HCT116 (cell line): ENCODE data around the gene ATP8A2. TPM values are rescaled to one million over a fixed set of nuclear protein-coding genes. Genes with fewer than 3 reads are reported as not detected.

Experiments used
- ATAC-seq: fragments of 200-7000 bp; cut with Tn5 transposase; 2 replicates; pipeline ENCODE4 v1.9.1; 2020; ENCODE audit warnings: mild to moderate bottlenecking, moderate library complexity
- BruUV-seq: library from RNA; stranded (reverse); fragments of 400-500 nt; replicated peaks from 2 replicates; lab custom pipeline; 2021; lab: Mats Ljungman, UMichigan
- CTCF ChIA-PET: fragments of 300-600 bp; sonication (Branson Sonifier 250); formaldehyde crosslinking; loops from one replicate; lab custom pipeline; 2021; ENCODE audit warnings: antibody characterized with exemption; lab: Charles Lee
- POLR2A ChIA-PET: fragments of 300-600, 350-600 bp; sonication (Branson Sonifier 250); formaldehyde crosslinking; loops from one replicate; lab custom pipeline; 2021; ENCODE audit warnings: antibody characterized with exemption; lab: Charles Lee
- RAD21 ChIA-PET, 2 experiments: fragments of 300-600 bp; sonication (Branson Sonifier 250); formaldehyde crosslinking; loops; one replicate each; lab custom pipeline; 2023; ENCODE audit warnings: low total read pairs in 2 of 2; ENCODE audit not compliant: uncharacterized antibody in 2 of 2, unreplicated experiment in 2 of 2, low non-redundant PET in 1 of 2; lab: Charles Lee
- DNase-seq: peaks from one replicate; pipeline ENCODE4 v3.0.0-alpha.2; 2010; ENCODE audit warnings: low read depth, low spot score
- H2AFZ ChIP-seq: fragments of 200-600 bp; shearing (Covaris generic), sonication (generic); 2 replicates; pipeline ENCODE4 v1.6.1; 2017; ENCODE audit warnings: low read depth, mixed run types, mixed read lengths, antibody characterized with exemption, low read length; ENCODE audit not compliant: poor library complexity, severe bottlenecking
- H3K27ac ChIP-seq: 2 replicates; pipeline ENCODE4 v1.5.1; 2012; ENCODE audit warnings: low read depth, low read length
- H3K27me3 ChIP-seq: fragments of 200-600 bp; sonication (generic); 2 replicates; pipeline ENCODE4 v1.6.1; 2016; ENCODE audit warnings: mixed run types, low read length, mixed read lengths; ENCODE audit not compliant: insufficient read depth
- H3K36me3 ChIP-seq, 2 experiments: fragments of 200-500 bp in 1 of 2; fragments of 200-600 bp in 1 of 2; sonication (Bioruptor generic) in 1 of 2; sonication (generic) in 1 of 2; 2 replicates each; pipeline versions ENCODE4 v1.5.1 to v1.6.1; 2014 to 2016; ENCODE audit warnings: low read length in 2 of 2, inconsistent platforms in 1 of 2, mixed read lengths in 1 of 2, mixed run types in 1 of 2; ENCODE audit not compliant: insufficient read depth in 2 of 2, control insufficient read depth in 1 of 2
- H3K4me1 ChIP-seq, 2 experiments: fragments of 200-600 bp in 1 of 2; sonication (generic) in 1 of 2; 2 replicates each; pipeline versions ENCODE4 v1.5.1 to v1.6.1; 2012 to 2017; ENCODE audit warnings: low read length in 2 of 2, inconsistent platforms in 1 of 2, mild to moderate bottlenecking in 1 of 2, mixed read lengths in 1 of 2, mixed run types in 1 of 2, moderate library complexity in 1 of 2; ENCODE audit not compliant: insufficient read depth in 2 of 2, control insufficient read depth in 1 of 2
- H3K4me2 ChIP-seq: fragments of 200-600 bp; sonication (generic); 2 replicates; pipeline ENCODE4 v1.6.1; 2017; ENCODE audit warnings: mixed run types, low read length, mixed read lengths
- H3K4me3 ChIP-seq, 2 experiments: fragments of 200-600 bp in 1 of 2; sonication (generic) in 1 of 2; replicated peaks in 1 of 2; 2 replicates each; pipeline ENCODE4 v1.5.1; 2011 to 2016; ENCODE audit warnings: low read length in 2 of 2, control low read depth in 1 of 2, low read depth in 1 of 2, mild to moderate bottlenecking in 1 of 2, mixed read lengths in 1 of 2, mixed run types in 1 of 2
- H3K79me2 ChIP-seq: fragments of 200-600 bp; sonication (generic); 2 replicates; pipeline ENCODE4 v1.6.1; 2017; ENCODE audit warnings: mild to moderate bottlenecking, mixed run types, low read length, moderate library complexity, mixed read lengths; ENCODE audit not compliant: insufficient read depth
- H3K9ac ChIP-seq: fragments of 200-600 bp; sonication (generic); 2 replicates; pipeline ENCODE4 v1.6.1; 2016; ENCODE audit warnings: low read length, mixed read lengths
- H3K9me2 ChIP-seq: fragments of 200-600 bp; sonication (generic), shearing (Covaris generic); 2 replicates; pipeline ENCODE4 v1.6.1; 2017; ENCODE audit warnings: mixed run types, mild to moderate bottlenecking, moderate library complexity; ENCODE audit not compliant: insufficient read depth
- H3K9me3 ChIP-seq, 2 experiments: fragments of 200-500 bp in 1 of 2; fragments of 200-600 bp in 1 of 2; sonication (Bioruptor generic) in 1 of 2; sonication (generic) in 1 of 2; 2 replicates each; pipeline ENCODE4 v1.6.1; 2014 to 2017; ENCODE audit warnings: low read length in 2 of 2, mixed read lengths in 2 of 2, inconsistent platforms in 1 of 2, low read depth in 1 of 2, mild to moderate bottlenecking in 1 of 2, mixed run types in 1 of 2, moderate library complexity in 1 of 2; ENCODE audit not compliant: control insufficient read depth in 1 of 2, insufficient read depth in 1 of 2
- H4K20me1 ChIP-seq: fragments of 200-600 bp; sonication (generic), shearing (Covaris generic); 2 replicates; pipeline ENCODE4 v1.6.1; 2017; ENCODE audit warnings: mixed run types, mild to moderate bottlenecking, moderate library complexity; ENCODE audit not compliant: insufficient read depth
- CEBPB ChIP-seq: IDR thresholded peaks from 2 replicates; pipeline ENCODE4 v1.6.1; 2012; ENCODE audit warnings: low read depth
- JUND ChIP-seq: IDR thresholded peaks from 2 replicates; pipeline ENCODE4 v1.6.1; 2012
- POLR2A ChIP-seq: IDR thresholded peaks from 2 replicates; pipeline ENCODE4 v1.7.0; 2011; ENCODE audit warnings: borderline replicate concordance; ENCODE audit not compliant: insufficient read depth, insufficient read length; ENCODE audit errors: extremely low read depth
- POLR2AphosphoS5 ChIP-seq: IDR thresholded peaks from 2 replicates; pipeline ENCODE4 v1.6.1; 2011; ENCODE audit warnings: mild to moderate bottlenecking, low read depth, low read length, moderate library complexity
- TCF7L2 ChIP-seq: IDR thresholded peaks from 2 replicates; pipeline ENCODE4 v1.7.0; 2011; ENCODE audit warnings: borderline replicate concordance, inconsistent platforms; ENCODE audit not compliant: insufficient read depth, insufficient read length; ENCODE audit errors: extremely low read depth
- YY1 ChIP-seq: IDR thresholded peaks from 2 replicates; pipeline ENCODE4 v1.6.1; 2011; ENCODE audit warnings: low read length, low read depth, moderate library complexity, mild to moderate bottlenecking; ENCODE audit not compliant: insufficient replicate concordance; ENCODE audit errors: extremely low read depth
- ZBTB33 ChIP-seq: IDR thresholded peaks from 2 replicates; pipeline ENCODE4 v1.6.1; 2011; ENCODE audit warnings: mild to moderate bottlenecking, low read length, moderate library complexity; ENCODE audit not compliant: insufficient replicate concordance; ENCODE audit errors: extremely low read depth
- ZFX ChIP-seq: fragments of 450-650 bp; IDR thresholded peaks from 2 replicates; pipeline ENCODE4 v1.6.1; 2017
- intact Hi-C: fragments of 100-400 bp; cut with micrococcal nuclease; formaldehyde crosslinking; loops from 2 replicates; pipeline ENCODE4 v1.10.0; 2022
- total RNA-seq: library from RNA; stranded (reverse); gene quantifications from one replicate; pipeline ENCODE4 v1.2.1, GENCODE V29; 2021; ENCODE audit not compliant: unreplicated experiment
- TF ChIP-seq, protein P1 (sequence below): IDR thresholded peaks from 2 replicates; pipeline ENCODE4 v1.6.1; 2012; ENCODE audit warnings: low read depth

ATP8A2 gene
- total RNA-seq, 1 experiment from 2014 or later: not detected

DNA sequence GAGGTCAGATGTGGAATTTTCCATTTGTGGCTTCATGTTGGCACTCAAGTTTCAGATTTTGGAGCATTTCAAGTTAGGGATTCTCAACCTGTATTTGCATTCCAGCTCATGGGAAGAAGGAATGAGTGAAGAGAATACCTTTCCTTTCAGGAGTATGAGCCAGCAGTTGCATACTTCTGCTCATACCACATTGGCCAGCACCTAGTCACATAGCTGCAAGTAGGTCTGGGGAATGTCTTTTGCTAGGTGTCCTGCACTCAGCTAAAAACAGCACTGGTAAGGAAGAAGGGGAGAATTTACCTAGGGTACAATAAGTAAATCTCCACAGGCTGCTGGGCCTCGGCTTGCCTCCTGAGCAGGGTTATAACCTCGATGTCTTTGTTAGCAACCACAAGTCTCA, 24.6 kb upstream of the ATP8A2 start:
- H3K9me2 ChIP-seq: no peaks in the 10 kb centered on the region
- TF ChIP-seq POLR2A (no peak), ZFX (no peak)
- TF ChIP-seq, protein P1, sequence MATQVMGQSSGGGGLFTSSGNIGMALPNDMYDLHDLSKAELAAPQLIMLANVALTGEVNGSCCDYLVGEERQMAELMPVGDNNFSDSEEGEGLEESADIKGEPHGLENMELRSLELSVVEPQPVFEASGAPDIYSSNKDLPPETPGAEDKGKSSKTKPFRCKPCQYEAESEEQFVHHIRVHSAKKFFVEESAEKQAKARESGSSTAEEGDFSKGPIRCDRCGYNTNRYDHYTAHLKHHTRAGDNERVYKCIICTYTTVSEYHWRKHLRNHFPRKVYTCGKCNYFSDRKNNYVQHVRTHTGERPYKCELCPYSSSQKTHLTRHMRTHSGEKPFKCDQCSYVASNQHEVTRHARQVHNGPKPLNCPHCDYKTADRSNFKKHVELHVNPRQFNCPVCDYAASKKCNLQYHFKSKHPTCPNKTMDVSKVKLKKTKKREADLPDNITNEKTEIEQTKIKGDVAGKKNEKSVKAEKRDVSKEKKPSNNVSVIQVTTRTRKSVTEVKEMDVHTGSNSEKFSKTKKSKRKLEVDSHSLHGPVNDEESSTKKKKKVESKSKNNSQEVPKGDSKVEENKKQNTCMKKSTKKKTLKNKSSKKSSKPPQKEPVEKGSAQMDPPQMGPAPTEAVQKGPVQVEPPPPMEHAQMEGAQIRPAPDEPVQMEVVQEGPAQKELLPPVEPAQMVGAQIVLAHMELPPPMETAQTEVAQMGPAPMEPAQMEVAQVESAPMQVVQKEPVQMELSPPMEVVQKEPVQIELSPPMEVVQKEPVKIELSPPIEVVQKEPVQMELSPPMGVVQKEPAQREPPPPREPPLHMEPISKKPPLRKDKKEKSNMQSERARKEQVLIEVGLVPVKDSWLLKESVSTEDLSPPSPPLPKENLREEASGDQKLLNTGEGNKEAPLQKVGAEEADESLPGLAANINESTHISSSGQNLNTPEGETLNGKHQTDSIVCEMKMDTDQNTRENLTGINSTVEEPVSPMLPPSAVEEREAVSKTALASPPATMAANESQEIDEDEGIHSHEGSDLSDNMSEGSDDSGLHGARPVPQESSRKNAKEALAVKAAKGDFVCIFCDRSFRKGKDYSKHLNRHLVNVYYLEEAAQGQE: no peak
- TF ChIP-seq, all 23 proteins: peak for 0
- no TSS peak for BruUV-seq
- ChIA-PET POLR2A (no interaction called here), RAD21 (no interaction called here), CTCF (no interaction called here)
- H3K4me1 ChIP-seq: no peaks in the 10 kb centered on the region
- H3K27me3 ChIP-seq: no peaks in the 10 kb centered on the region
- no peak overlapping the region for H3K4me3 ChIP-seq
- DNase-seq (no peak), ATAC-seq (no peak)
- H3K79me2 ChIP-seq: no peaks in the 10 kb centered on the region
- no peaks in the 10 kb centered on the region for H3K36me3 ChIP-seq
- no peak overlapping the region for H3K4me2 ChIP-seq
- H3K27ac ChIP-seq: no peak overlapping the region
- no peaks in the 10 kb centered on the region for H3K9me3 ChIP-seq
- no peaks in the 10 kb centered on the region for H4K20me1 ChIP-seq
- intact Hi-C loops: no loop called here
- no peak overlapping the region for H3K9ac ChIP-seq
- no peak overlapping the region for H2AFZ ChIP-seq

DNA sequence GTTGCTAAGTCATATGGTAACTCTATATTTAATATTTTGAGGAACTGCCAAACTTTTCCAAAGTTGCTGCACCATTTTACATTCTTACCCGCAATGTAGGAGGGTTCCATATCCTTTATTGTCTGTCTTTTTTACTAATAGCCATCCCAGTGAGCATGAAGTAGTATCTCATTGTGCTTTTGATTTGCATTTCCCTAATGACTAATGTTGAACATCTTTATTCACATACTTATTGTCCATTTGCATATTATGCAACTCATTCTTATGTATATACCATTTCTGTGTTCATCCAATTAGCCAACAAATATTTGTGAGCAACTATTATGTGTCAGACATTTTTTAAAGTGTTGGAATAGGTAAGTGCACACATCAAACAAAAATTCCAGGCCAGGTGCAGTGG, 20.4 kb upstream of the ATP8A2 start:
- ChIA-PET RAD21 (no interaction called here), CTCF (no interaction called here), POLR2A (no interaction called here)
- Histone ChIP-seq H3K79me2 (no peaks in the 10 kb centered on the region), H3K4me3 (no peak overlapping the region), H3K27me3 (0 out of 2 replicates have a peak, but pooled peaks cover 4% of the 10 kb centered on the region), H3K36me3 (no peaks in the 10 kb centered on the region), H3K27ac (no peak overlapping the region), H3K4me1 (no peaks in the 10 kb centered on the region), H3K4me2 (no peak overlapping the region), H3K9me2 (no peaks in the 10 kb centered on the region), H3K9me3 (no peaks in the 10 kb centered on the region), H3K9ac (no peak overlapping the region), H2AFZ (no peak overlapping the region), H4K20me1 (no peaks in the 10 kb centered on the region)
- no peak for ATAC-seq
- intact Hi-C loops: no loop called here
- BruUV-seq: no TSS peak
- DNase-seq: no peak
- TF ChIP-seq ZBTB33 (no peak), TCF7L2 (no peak), JUND (no peak), YY1 (no peak), ZFX (no peak), POLR2AphosphoS5 (no peak), CEBPB (no peak), POLR2A (no peak)
- TF ChIP-seq, protein P1: no peak
